Stimulated activated CD4-positive, alpha-beta T cell treated with anti-CD3 and anti-CD28 coated beads, Interleukin-15, amount 100 ng/mL, for 48 hours (primary cell): ENCODE measurements around the gene NXPH3.

Experiments used
- DNase-seq, 2 donors: peaks; one replicate each; pipeline ENCODE4 v3.0.0-alpha.2; 2020; ENCODE audit warnings: low read depth in 2 of 2

NXPH3 gene

GRCh38 chr17:49576088-49576916 is 631 bp downstream of the NXPH3 start:
- DNase-seq, result no peak

- no peak for DNase-seq
Observed at GRCh38 chr17:49576917-49577649, 1.4 kb downstream of the NXPH3 start.

- DNase-seq, result no peak
Observed at GRCh38 chr17:49577650-49577934, 1.9 kb downstream of the NXPH3 start.

GRCh38 chr17:49577963-49578362 is 2.3 kb downstream of the NXPH3 start:
- no peak for DNase-seq

GRCh38 chr17:49578414-49578813 is 2.7 kb downstream of the NXPH3 start:
- no peak for DNase-seq

- DNase-seq, result no peak
Observed at GRCh38 chr17:49578952-49579500, 3.4 kb downstream of the NXPH3 start.

- DNase-seq, result no peak
Observed at GRCh38 chr17:49579522-49579921, 3.9 kb downstream of the NXPH3 start.

GRCh38 chr17:49580055-49580721 is 4.5 kb downstream of the NXPH3 start:
- no peak for DNase-seq

GRCh38 chr17:49580981-49581647 is 5.4 kb downstream of the NXPH3 start:
- DNase-seq, result no peak

GRCh38 chr17:49581648-49581998 is 6.0 kb downstream of the NXPH3 start:
- no peak for DNase-seq

GRCh38 chr17:49582055-49582722 is 6.5 kb downstream of the NXPH3 start:
- DNase-seq, result no peak

GRCh38 chr17:49582789-49583188 is 7.1 kb downstream of the NXPH3 start:
- DNase-seq, result no peak

GRCh38 chr17:49583226-49583625 is 7.6 kb downstream of the NXPH3 start:
- DNase-seq, result no peak

GRCh38 chr17:49583889-49584288 is 8.2 kb downstream of the NXPH3 start:
- no peak for DNase-seq

GRCh38 chr17:49585422-49586027 is 9.9 kb downstream of the NXPH3 start:
- DNase-seq, result no peak

GRCh38 chr17:49587366-49588073 is 11.8 kb downstream of the NXPH3 start:
- DNase-seq, result no peak

GRCh38 chr17:49588312-49588711 is 12.6 kb downstream of the NXPH3 start:
- DNase-seq, result no peak

GRCh38 chr17:49588726-49589576 is 13.3 kb downstream of the NXPH3 start:
- no peak for DNase-seq

GRCh38 chr17:49589577-49589927 is 13.9 kb downstream of the NXPH3 start:
- DNase-seq, result no peak

GRCh38 chr17:49590874-49591273 is 15.2 kb downstream of the NXPH3 start:
- DNase-seq, result no peak
